Stomach (tissue), 4 donors: ENCODE results near the gene UNC119B.

Source experiments
- POLR2A ChIP-seq, 4 donors: fragments of 450-650 bp; IDR thresholded peaks; one replicate each; pipeline ENCODE4 v1.6.1; 2016; ENCODE audit warnings: antibody characterized with exemption in 4 of 4, control low read depth in 2 of 4, mild to moderate bottlenecking in 1 of 4, moderate library complexity in 1 of 4
- TF ChIP-seq, protein P1 (sequence below), 7 experiments: fragments of 450-650 bp in 4 of 7; fragments of 200-600 bp in 3 of 7; sonication (generic) in 3 of 7; IDR thresholded peaks; one replicate each; pipeline ENCODE4 v1.5.1; 2016 to 2019; ENCODE audit warnings: antibody characterized with exemption in 7 of 7, control low read depth in 2 of 7, mild to moderate bottlenecking in 1 of 7

DNA sequence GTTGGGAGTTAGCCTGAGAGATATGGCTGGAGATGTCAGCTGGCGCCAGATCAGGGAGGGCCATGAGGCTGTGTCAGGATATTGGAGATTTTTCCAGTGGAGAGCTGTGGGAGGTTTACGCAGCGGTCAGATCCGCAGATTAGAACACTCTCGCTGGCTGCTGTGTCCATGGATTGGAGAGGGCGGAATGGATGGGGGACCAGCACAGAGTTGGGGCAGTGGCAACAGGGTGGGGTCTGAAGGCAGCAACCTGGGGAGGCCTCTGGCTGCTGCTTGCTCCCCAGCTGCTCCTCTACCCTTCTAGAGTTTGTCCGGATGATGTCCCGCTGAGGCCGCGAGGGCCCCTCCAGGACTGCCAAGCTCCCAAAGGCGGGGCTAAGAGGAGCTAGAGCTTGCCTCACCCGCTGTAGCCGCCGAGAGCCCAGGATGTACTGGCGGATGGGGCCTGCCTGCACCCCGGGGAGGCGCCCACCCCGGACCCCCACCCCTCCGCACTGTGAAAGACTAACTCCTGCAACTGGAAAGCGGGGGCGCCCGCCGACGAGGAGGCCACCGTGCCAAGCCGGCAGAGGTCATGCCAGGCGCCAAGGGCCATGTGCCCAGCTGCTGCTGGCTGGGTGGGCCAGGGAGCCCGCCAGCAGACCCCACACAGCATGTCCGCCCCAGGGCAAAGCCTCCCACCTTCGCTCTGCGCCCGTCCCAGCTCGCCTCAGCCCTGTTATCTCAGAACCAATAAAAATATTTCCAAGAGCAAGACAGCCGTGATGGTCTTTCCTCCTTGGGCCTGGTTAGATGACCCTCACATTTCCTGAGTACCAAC, 43.5 kb upstream of the UNC119B start:
- no peak for TF ChIP-seq POLR2A (IDR thresholded peaks at IDR 0.05)
- TF ChIP-seq, protein P1, sequence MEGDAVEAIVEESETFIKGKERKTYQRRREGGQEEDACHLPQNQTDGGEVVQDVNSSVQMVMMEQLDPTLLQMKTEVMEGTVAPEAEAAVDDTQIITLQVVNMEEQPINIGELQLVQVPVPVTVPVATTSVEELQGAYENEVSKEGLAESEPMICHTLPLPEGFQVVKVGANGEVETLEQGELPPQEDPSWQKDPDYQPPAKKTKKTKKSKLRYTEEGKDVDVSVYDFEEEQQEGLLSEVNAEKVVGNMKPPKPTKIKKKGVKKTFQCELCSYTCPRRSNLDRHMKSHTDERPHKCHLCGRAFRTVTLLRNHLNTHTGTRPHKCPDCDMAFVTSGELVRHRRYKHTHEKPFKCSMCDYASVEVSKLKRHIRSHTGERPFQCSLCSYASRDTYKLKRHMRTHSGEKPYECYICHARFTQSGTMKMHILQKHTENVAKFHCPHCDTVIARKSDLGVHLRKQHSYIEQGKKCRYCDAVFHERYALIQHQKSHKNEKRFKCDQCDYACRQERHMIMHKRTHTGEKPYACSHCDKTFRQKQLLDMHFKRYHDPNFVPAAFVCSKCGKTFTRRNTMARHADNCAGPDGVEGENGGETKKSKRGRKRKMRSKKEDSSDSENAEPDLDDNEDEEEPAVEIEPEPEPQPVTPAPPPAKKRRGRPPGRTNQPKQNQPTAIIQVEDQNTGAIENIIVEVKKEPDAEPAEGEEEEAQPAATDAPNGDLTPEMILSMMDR (IDR thresholded peaks at IDR 0.05): no peak
